Measurements from ENCODE around the gene SPOCD1.
A peak's percentile ranks its signal among the peaks of the same experiment; 100 is the strongest.

Gene SPOCD1

GRCh38 chr1:31769720-31770390, 46.0 kb downstream of the SPOCD1 start:
- peak; percentile 87 for DNase-seq

- peak; percentile 64 for DNase-seq
Observed at GRCh38 chr1:31768939-31769704, 46.7 kb downstream of the SPOCD1 start.

- DNase-seq: no peak
Observed at GRCh38 chr1:31768407-31768907, 47.4 kb downstream of the SPOCD1 start.

GRCh38 chr1:31767225-31767624, 48.6 kb downstream of the SPOCD1 start:
- peak; percentile 28 for DNase-seq

GRCh38 chr1:31765516-31765915, 50.3 kb downstream of the SPOCD1 start:
- DNase-seq: no peak

- peak; percentile 65 for DNase-seq
Observed at GRCh38 chr1:31765041-31765467, 50.8 kb downstream of the SPOCD1 start.

- DNase-seq: peak; percentile 62
Observed at GRCh38 chr1:31764312-31765040, 51.3 kb downstream of the SPOCD1 start, which contains the start of gene ADGRB2. Gene ADGRB2, minus strand, starts transcription at chr1:31764340. Its CDS starts 7,119 bp downstream, at chr1:31757221.

GRCh38 chr1:31763671-31764311, 52.0 kb downstream of the SPOCD1 start:
- DNase-seq: no peak

- peak; percentile 78 for DNase-seq
Observed at GRCh38 chr1:31762726-31763670, 52.8 kb downstream of the SPOCD1 start.

GRCh38 chr1:31762323-31762722, 53.5 kb downstream of the SPOCD1 start:
- DNase-seq: no peak

- DNase-seq: no peak
Observed at GRCh38 chr1:31761883-31762282, 53.9 kb downstream of the SPOCD1 start.

- peak; percentile 63 for DNase-seq
Observed at GRCh38 chr1:31760471-31761470, 55.1 kb downstream of the SPOCD1 start.

GRCh38 chr1:31759298-31760023, 56.4 kb downstream of the SPOCD1 start:
- no peak for DNase-seq

GRCh38 chr1:31758823-31759222, 57.0 kb downstream of the SPOCD1 start:
- no peak for DNase-seq

- no peak for DNase-seq
Observed at GRCh38 chr1:31757989-31758388, 57.8 kb downstream of the SPOCD1 start.

- DNase-seq: no peak
Observed at GRCh38 chr1:31757204-31757679, 58.6 kb downstream of the SPOCD1 start.

GRCh38 chr1:31756578-31756977, 59.2 kb downstream of the SPOCD1 start:
- no peak for DNase-seq

GRCh38 chr1:31755850-31756492, 59.9 kb downstream of the SPOCD1 start:
- no peak for DNase-seq

- DNase-seq: peak; percentile 55
Observed at GRCh38 chr1:31755197-31755611, 60.6 kb downstream of the SPOCD1 start.

Data from DMS79 treated with DMSO at 0.1 percent for 48 hours (cell line).